SK-N-SH (cell line): ENCODE results near the gene ASPSCR1. TPM values are rescaled to one million over a fixed set of nuclear protein-coding genes. Genes with fewer than 3 reads are reported as not detected.

Source experiments
- NFIC ChIP-seq: IDR thresholded peaks from 2 replicates; pipeline ENCODE4 v1.4.0; 2012; ENCODE audit warnings: borderline replicate concordance
- REST ChIP-seq: IDR thresholded peaks from 2 replicates; pipeline ENCODE4 v1.6.1; 2012; ENCODE audit warnings: mild to moderate bottlenecking, low read depth, low read length, moderate library complexity
- RXRA ChIP-seq: IDR thresholded peaks from 2 replicates; pipeline ENCODE4 v1.4.0; 2012; ENCODE audit warnings: low read depth, mild to moderate bottlenecking, borderline replicate concordance
- SIN3A ChIP-seq: IDR thresholded peaks from 2 replicates; pipeline ENCODE4 v1.6.1; 2012; ENCODE audit warnings: low read depth, mild to moderate bottlenecking, low read length, moderate library complexity, borderline replicate concordance
- TCF12 ChIP-seq: IDR thresholded peaks from 2 replicates; pipeline ENCODE4 v1.4.0; 2012
- polyA plus RNA-seq, 3 experiments: library from polyadenylated mRNA; depleted of rRNA; stranded (reverse); fragments of >200 nt; gene quantifications; 2 replicates each; pipeline ENCODE4 v1.2.3, GENCODE V29; 2012

Gene ASPSCR1
- polyA plus RNA-seq, 1 of the 3 experiments (the other 2 are of a cell fraction), result 36.2 TPM

GRCh38 chr17:82065638-82066303 is 88.3 kb downstream of the ASPSCR1 start, which contains the start of gene DUS1L (continued):
- TF ChIP-seq REST (peak; percentile 73), SIN3A (peak; percentile 89; the same call in 1 of the 2 replicates), NFIC (no peak; the same call in 1 of the 2 replicates), RXRA (no peak), TCF12 (no peak)

Other genes starting within 250 kb of the ASPSCR1 start
- not detected in 2 replicates for gene GCGR, start 173.5 kb upstream of the ASPSCR1 start, polyA plus RNA-seq (2012; rRNA removed)
- gene MCRIP1, start 144.3 kb upstream of the ASPSCR1 start, polyA plus RNA-seq (2012; rRNA removed), result 120 and 156 TPM in 2 replicates
- 0.07 and 0.16 TPM in 2 replicates for gene PPP1R27, start 142.6 kb upstream of the ASPSCR1 start, polyA plus RNA-seq (2012; rRNA removed)
- gene P4HB, start 117.1 kb upstream of the ASPSCR1 start, polyA plus RNA-seq (2012; rRNA removed), result 112 and 165 TPM in 2 replicates
- 184 and 385 TPM in 2 replicates for gene ARHGDIA, start 106.3 kb upstream of the ASPSCR1 start, polyA plus RNA-seq (2012; rRNA removed)
- gene ALYREF, start 86.0 kb upstream of the ASPSCR1 start, polyA plus RNA-seq (2012; rRNA removed), result 176 and 269 TPM in 2 replicates
- 1,022 and 1,275 TPM in 2 replicates for gene ANAPC11, start 85.9 kb upstream of the ASPSCR1 start, polyA plus RNA-seq (2012; rRNA removed)
- 0.91 and 2.4 TPM in 2 replicates for gene NPB, start 75.4 kb upstream of the ASPSCR1 start, polyA plus RNA-seq (2012; rRNA removed)
- gene PCYT2, start 66.2 kb upstream of the ASPSCR1 start, polyA plus RNA-seq (2012; rRNA removed), result 46.2 and 54.1 TPM in 2 replicates
- gene SIRT7, start 59.5 kb upstream of the ASPSCR1 start, polyA plus RNA-seq (2012; rRNA removed), result 32.6 and 34.1 TPM in 2 replicates
- 30.3 and 38.7 TPM in 2 replicates for gene MAFG, start 49.9 kb upstream of the ASPSCR1 start, polyA plus RNA-seq (2012; rRNA removed)
- gene PYCR1, start 40.3 kb upstream of the ASPSCR1 start, polyA plus RNA-seq (2012; rRNA removed), result 121 and 165 TPM in 2 replicates
- not detected in 2 replicates for gene MYADML2, start 30.4 kb upstream of the ASPSCR1 start, polyA plus RNA-seq (2012; rRNA removed)
- gene NOTUM, start 16.4 kb upstream of the ASPSCR1 start, polyA plus RNA-seq (2012; rRNA removed), result 0.33 and 0.36 TPM in 2 replicates
- 247 and 255 TPM in 2 replicates for gene CENPX, start 45.2 kb downstream of the ASPSCR1 start, polyA plus RNA-seq (2012; rRNA removed)
- gene LRRC45, start 45.7 kb downstream of the ASPSCR1 start, polyA plus RNA-seq (2012; rRNA removed), result 30.3 and 31.5 TPM in 2 replicates
- gene RAC3, start 54.0 kb downstream of the ASPSCR1 start, polyA plus RNA-seq (2012; rRNA removed), result 69.9 and 83.6 TPM in 2 replicates
- 153 and 190 TPM in 2 replicates for gene DCXR, start 60.1 kb downstream of the ASPSCR1 start, polyA plus RNA-seq (2012; rRNA removed)
- 54.4 and 68.6 TPM in 2 replicates for gene RFNG, start 74.2 kb downstream of the ASPSCR1 start, polyA plus RNA-seq (2012; rRNA removed)
- gene GPS1, start 74.3 kb downstream of the ASPSCR1 start, polyA plus RNA-seq (2012; rRNA removed), result 264 and 272 TPM in 2 replicates
- 144 and 163 TPM in 2 replicates for gene DUS1L, start 88.2 kb downstream of the ASPSCR1 start, polyA plus RNA-seq (2012; rRNA removed)
- gene FASN, start 120.6 kb downstream of the ASPSCR1 start, polyA plus RNA-seq (2012; rRNA removed), result 28.1 and 55.1 TPM in 2 replicates
- 68.6 and 82.9 TPM in 2 replicates for gene CCDC57, start 235.2 kb downstream of the ASPSCR1 start, polyA plus RNA-seq (2012; rRNA removed)